H1 (cell line): ENCODE results near the gene CDC42EP4. TPM values are rescaled to one million over a fixed set of nuclear protein-coding genes. Genes with fewer than 3 reads are reported as not detected.

Experiments
- EP300 ChIP-seq, 2 experiments: IDR thresholded peaks; 1 replicate in 1 of 2; 2 replicates in 1 of 2; pipeline ENCODE4 v1.6.1; 2011 to 2012; ENCODE audit warnings: low read depth in 2 of 2, low read length in 2 of 2, mild to moderate bottlenecking in 2 of 2, borderline replicate concordance in 1 of 2, inconsistent platforms in 1 of 2, moderate library complexity in 1 of 2
- polyA plus RNA-seq, 7 experiments: library from polyadenylated mRNA; depleted of rRNA in 3 of 7; stranded (reverse) in 5 of 7; unstranded in 2 of 7; fragments of >200 nt in 5 of 7; fragments of 200-250 nt in 2 of 7; gene quantifications; 1 replicate in 5 of 7; 2 replicates in 1 of 7; 4 replicates in 1 of 7; pipeline versions ENCODE4 v1.2.1 to v1.2.3, GENCODE V29; 2011 to 2013; ENCODE audit warnings: missing spikeins in 2 of 7, mixed read lengths in 2 of 7
- total RNA-seq: library from RNA; stranded (reverse); fragmentation: NEBNext Ultra II Directional; extraction: Animal tissue kit (Norgen Biotek cat#: 25700); gene quantifications from 2 replicates; pipeline ENCODE4 v1.2.1, GENCODE V29; 2021

The CDC42EP4 gene
- total and polyA plus RNA-seq, 2 of the 8 experiments (the other 6 are each of a cell fraction or from before 2014, with no cell fraction given) = 8.8 to 12.6 TPM

DNA sequence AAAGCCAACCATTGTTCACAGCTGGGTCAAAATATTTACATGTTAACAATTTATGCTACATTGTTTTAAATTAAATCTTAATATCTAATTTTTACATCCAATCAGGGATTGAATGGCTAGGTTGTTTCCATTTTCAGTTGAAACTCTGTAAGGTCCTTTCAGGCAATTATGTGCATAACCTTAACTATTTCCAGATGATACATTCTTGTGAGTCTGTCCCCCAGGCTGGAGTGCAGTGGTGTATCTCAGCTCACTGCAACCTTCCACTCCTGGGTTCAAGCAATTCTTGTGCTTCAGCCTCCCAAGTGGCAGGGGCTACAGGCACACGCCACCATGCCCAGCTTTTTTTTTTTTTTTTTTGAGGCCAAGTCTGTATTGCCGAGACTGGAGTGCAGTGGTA lies 10.4 kb downstream of the CDC42EP4 start (continued):
- no peak for TF ChIP-seq EP300 (IDR thresholded peaks at IDR 0.05; ENCODE audit: borderline replicate concordance in 1 of 2, low read depth in 2 of 2, low read length in 2 of 2)
